Thymus (tissue), 11 donors: ENCODE measurements around the gene CCR8. TPM values are rescaled to one million over a fixed set of nuclear protein-coding genes. Genes with fewer than 3 reads are reported as not detected.
"Not testable (repeated sequence)": the region's sequence is repeated elsewhere in the genome, so short reads cannot be mapped to it uniquely, and the experiment has no call there.

Experiments
- DNase-seq, 9 donors: peaks; one replicate each; pipeline ENCODE4 v3.0.0-alpha.2; 2013; ENCODE audit warnings: low spot score in 9 of 9, low read depth in 6 of 9, missing footprints in 1 of 9
- H3K27ac ChIP-seq, 2 donors: one replicate each; pipeline ENCODE4 v1.5.1; 2013; ENCODE audit warnings: control low read depth in 1 of 2, low read depth in 1 of 2, low read length in 1 of 2, mild to moderate bottlenecking in 1 of 2, moderate library complexity in 1 of 2
- H3K27me3 ChIP-seq, 2 donors: one replicate each; pipeline ENCODE4 v1.5.1; 2013; ENCODE audit warnings: low read length in 1 of 2; ENCODE audit not compliant: control insufficient read depth in 2 of 2, insufficient read depth in 1 of 2
- H3K36me3 ChIP-seq, 2 donors: one replicate each; pipeline ENCODE4 v1.5.1; 2013; ENCODE audit warnings: low read length in 1 of 2, mild to moderate bottlenecking in 1 of 2, moderate library complexity in 1 of 2; ENCODE audit not compliant: control insufficient read depth in 2 of 2, insufficient read depth in 2 of 2
- H3K4me1 ChIP-seq, 2 donors: one replicate each; pipeline ENCODE4 v1.5.1; 2013; ENCODE audit warnings: low read length in 2 of 2; ENCODE audit not compliant: control insufficient read depth in 2 of 2, insufficient read depth in 2 of 2
- H3K4me3 ChIP-seq, 2 donors: one replicate each; pipeline ENCODE4 v1.5.1; 2013; ENCODE audit warnings: low read length in 2 of 2, control low read depth in 1 of 2, mild to moderate bottlenecking in 1 of 2
- H3K9me3 ChIP-seq, 2 donors: one replicate each; pipeline ENCODE4 v1.5.1; 2013; ENCODE audit warnings: low read length in 1 of 2, mild to moderate bottlenecking in 1 of 2; ENCODE audit not compliant: control insufficient read depth in 2 of 2, insufficient read depth in 1 of 2
- WGBS: extraction: QIAGEN DNeasy Blood & Tissue Kit; methylation state at CpG from one replicate; pipeline ENCODE4 v1.1.7; 2013; 5-methylcytosine and 5-hydroxymethylcytosine counted together
- polyA plus RNA-seq: library from polyadenylated mRNA; stranded (reverse); fragments of 200-250 nt; gene quantifications from one replicate; pipeline ENCODE4 v1.2.3, GENCODE V29; 2013
- total RNA-seq: library from RNA; stranded (reverse); fragments of 120-200 nt; gene quantifications from one replicate; pipeline ENCODE4 v1.2.4, GENCODE V29; 2013
- donor health status: healthy.

The CCR8 gene
- total and polyA plus RNA-seq, 2 donors = 1.8 to 2.1 TPM

DNA sequence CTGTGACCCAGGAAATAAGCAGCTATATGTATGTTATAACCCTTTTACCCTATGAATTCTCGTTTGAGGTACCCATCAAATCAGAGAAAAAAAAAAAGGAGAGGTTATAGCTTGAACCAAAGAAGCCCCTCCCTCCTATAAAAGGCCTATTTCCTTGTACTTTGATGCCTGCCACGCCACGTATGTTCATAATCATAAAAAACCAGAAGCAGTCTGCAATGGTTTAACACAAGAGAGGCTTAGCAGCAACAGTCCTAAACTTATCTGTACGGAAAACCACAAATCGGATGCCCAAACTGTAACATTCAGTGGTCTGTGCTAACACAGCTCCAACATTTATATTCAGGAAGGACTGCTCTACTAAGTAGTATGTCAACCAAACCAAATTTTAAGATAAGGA, 21.2 kb downstream of the CCR8 start:
- H3K27me3 ChIP-seq = no peaks in the 10 kb centered on the region
- peaks cover 26 to 72% of the 10 kb centered on the region in 2 donors for H3K4me1 ChIP-seq
- no peaks in the 10 kb centered on the region for H3K36me3 ChIP-seq
- DNase-seq = peak in 1 of 9 donors; percentile 67
- WGBS = 9% methylated on average over 5 of the region's 5 CpGs
- peak overlapping the region; percentile 8 to 81 for H3K27ac ChIP-seq
- H3K4me3 ChIP-seq = no peak overlapping the region
- H3K9me3 ChIP-seq = no peaks in the 10 kb centered on the region

DNA sequence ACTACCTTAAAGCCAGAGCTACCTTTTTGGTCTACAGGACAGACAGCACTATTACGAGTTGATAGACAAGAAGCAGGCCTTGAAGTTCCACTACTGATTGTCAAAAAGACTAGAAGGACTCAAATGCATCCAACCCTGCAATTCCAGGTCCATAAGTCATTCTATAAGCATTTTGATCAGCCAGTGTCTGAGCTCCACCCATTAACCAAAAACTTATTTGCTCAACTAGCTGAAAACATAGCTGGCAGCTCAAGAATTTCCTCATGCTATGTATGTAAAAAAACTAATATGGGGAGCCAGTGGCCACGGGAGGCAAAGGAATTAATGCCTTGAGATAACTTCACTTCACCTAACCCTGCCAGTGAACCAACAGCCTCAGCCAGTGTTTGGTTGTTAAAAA, 21.6 kb downstream of the CCR8 start:
- not testable (repeated sequence) for H3K27me3 ChIP-seq, H3K4me3 ChIP-seq, H3K9me3 ChIP-seq, H3K36me3 ChIP-seq, DNase-seq
- peak overlapping the region; percentile 42 to 81 for H3K27ac ChIP-seq
- H3K4me1 ChIP-seq = peaks cover 27 to 73% of the 10 kb centered on the region in 2 donors
- WGBS = 44% methylated on average over 2 of the region's 2 CpGs

DNA sequence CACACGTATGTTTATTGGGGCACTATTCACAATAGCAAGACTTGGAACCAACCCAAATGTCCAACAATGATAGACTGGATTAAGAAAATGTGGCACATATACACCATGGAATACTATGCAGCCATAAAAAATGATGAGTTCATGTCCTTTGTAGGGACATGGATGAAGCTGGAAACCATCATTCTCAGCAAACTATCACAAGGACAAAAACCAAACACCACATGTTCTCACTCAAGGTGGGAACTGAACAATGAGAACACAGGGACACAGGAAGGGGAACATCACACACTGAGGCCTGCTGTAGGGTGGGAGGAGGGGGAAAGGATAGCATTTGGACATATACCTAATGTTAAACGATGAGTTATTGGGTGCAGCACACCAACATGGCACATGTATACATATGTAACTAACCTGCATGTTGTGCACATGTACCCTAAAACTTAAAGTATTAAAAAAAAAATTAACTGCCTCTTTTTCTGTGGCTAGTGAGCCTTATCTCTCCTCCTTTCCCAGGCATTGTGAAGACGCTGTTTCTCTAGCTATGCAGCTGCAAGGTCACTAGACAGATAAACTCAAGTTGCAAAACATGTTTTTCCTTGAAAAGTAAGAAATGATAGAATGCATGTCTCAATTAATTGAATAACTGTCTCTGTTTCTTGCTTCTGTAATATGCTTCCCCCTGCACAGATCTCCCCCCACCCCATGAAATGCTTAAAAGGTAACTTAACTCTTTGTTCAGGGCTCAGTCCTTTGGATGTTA, 23.8 kb downstream of the CCR8 start:
- WGBS = 52% methylated on average over 3 of the region's 3 CpGs
- Histone ChIP-seq H3K4me1 (peaks cover 26 to 62% of the 10 kb centered on the region in 2 donors), H3K27ac (peak overlapping the region in 1 of 2 donors; percentile 21)
- not testable (repeated sequence) for DNase-seq, H3K4me3 ChIP-seq, H3K27me3 ChIP-seq, H3K9me3 ChIP-seq, H3K36me3 ChIP-seq

DNA sequence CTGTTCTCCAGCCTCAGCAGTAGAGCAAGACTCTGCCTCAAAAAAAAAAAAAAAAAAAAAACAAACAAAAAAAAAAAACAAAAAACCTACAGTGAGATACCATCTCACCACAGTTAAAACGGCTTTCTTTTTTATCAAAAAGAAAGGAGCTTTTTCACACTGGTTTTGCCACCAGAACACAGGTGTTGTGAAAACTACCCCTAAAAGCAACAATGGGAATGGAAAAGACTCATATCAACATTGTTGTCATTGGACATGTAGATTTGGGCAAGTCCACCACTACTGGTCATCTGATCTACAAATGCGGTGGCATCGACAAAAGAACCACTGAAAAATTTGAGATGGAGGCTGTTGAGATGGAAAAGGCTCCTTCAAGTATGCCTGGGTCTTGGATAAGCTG, 28.8 kb downstream of the CCR8 start:
- peak in 7 of 9 donors; percentile 36 to 85 (median 50) for DNase-seq
- H3K9me3 ChIP-seq = no peaks in the 10 kb centered on the region
- H3K36me3 ChIP-seq = no peaks in the 10 kb centered on the region
- no peaks in the 10 kb centered on the region for H3K27me3 ChIP-seq
- WGBS = 42% methylated on average over 3 of the region's 3 CpGs
- H3K4me1 ChIP-seq = peaks cover 31 to 58% of the 10 kb centered on the region in 2 donors
- H3K4me3 ChIP-seq = no peak overlapping the region
- H3K27ac ChIP-seq = peak overlapping the region; percentile 44 to 85

DNA sequence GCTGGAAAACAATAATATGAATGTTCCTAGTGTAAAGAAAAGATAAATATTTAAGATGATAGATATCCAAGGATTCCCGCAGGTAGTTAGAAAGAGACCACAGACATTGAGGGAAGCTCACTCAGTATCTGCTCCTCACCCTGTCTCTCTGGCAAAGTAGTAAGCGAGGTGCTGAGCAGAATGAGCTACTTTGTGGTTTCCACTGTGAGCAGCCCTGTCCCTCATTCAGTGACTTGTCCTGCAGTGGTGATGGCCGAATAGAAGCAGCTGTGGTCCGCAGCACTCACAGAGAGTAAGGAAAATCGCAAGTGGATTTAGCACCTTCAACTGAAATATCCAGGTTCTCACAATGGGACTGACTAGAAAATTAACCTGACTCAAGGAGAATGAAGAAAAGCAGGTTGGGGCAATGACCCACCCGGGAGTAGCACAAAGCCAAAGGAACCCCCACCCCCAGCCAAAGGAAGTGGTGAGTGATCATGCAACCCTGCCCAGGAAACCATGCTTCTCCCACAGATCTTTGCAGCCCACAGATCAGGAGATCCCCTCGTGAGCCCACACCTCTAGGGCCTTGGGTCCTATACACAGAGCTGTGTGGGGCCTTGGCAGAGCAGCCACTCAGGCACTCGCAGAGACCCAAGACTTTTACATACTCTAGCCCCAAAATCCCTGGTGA, 31.9 kb downstream of the CCR8 start:
- H3K4me1 ChIP-seq = peaks cover 28 to 39% of the 10 kb centered on the region in 2 donors
- no peaks in the 10 kb centered on the region for H3K36me3 ChIP-seq
- DNase-seq = peak in 1 of 9 donors; percentile 68
- 28% methylated on average over 8 of the region's 8 CpGs for WGBS
- no peaks in the 10 kb centered on the region for H3K9me3 ChIP-seq
- peak overlapping the region in 1 of 2 donors; percentile 34 for H3K27ac ChIP-seq
- H3K27me3 ChIP-seq = no peaks in the 10 kb centered on the region
- no peak overlapping the region for H3K4me3 ChIP-seq

DNA sequence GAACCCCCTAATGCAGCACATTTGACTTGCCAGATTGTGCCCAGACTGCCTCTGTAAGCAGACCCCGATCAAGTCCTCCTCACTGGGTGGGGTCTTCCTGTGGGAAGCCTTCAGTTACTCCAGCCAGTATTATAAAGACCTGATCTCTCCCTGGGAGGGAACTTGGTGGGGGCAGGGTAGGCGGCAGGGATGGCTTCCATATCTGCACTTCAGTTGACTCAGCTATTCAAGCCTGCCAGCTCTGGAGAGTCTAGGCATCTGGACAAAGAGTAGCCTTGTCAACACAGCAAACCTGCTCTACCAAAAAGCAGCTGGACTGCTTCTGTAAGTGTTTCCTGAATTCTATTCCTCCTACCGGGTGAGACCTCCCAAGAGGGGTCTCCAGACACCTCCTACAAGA, 32.7 kb downstream of the CCR8 start:
- WGBS = 84% methylated on average over 3 of the region's 3 CpGs
- H3K4me3 ChIP-seq = no peak overlapping the region
- H3K4me1 ChIP-seq = peaks cover 28 to 39% of the 10 kb centered on the region in 2 donors
- no peaks in the 10 kb centered on the region for H3K9me3 ChIP-seq
- no peaks in the 10 kb centered on the region for H3K27me3 ChIP-seq
- DNase-seq = no peak
- no peak overlapping the region for H3K27ac ChIP-seq
- H3K36me3 ChIP-seq = no peaks in the 10 kb centered on the region

DNA sequence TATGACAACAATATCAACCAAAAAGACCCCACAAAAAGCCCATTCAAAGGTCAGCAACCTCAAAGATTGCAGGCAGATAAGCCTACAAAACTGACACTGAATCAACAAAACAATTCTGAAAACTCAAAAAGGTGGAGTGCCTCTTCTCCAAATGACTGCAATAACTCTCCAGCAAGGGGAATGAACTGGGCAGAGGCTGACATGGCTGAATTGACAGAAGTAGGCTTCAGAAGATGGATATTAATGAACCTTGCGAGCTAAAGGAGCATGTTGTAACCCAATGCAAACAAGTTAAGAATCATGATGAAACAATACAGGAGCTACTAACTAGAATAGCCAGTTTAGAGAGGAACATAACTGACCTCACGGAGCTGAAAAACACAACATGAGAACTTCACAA, 33.3 kb downstream of the CCR8 start:
- 95% methylated on average over 2 of the region's 2 CpGs for WGBS
- Histone ChIP-seq H3K36me3 (no peaks in the 10 kb centered on the region), H3K27ac (no peak overlapping the region), H3K4me1 (peaks cover 27 to 37% of the 10 kb centered on the region in 2 donors), H3K27me3 (no peaks in the 10 kb centered on the region), H3K9me3 (no peaks in the 10 kb centered on the region), H3K4me3 (no peak overlapping the region)
- no peak for DNase-seq

DNA sequence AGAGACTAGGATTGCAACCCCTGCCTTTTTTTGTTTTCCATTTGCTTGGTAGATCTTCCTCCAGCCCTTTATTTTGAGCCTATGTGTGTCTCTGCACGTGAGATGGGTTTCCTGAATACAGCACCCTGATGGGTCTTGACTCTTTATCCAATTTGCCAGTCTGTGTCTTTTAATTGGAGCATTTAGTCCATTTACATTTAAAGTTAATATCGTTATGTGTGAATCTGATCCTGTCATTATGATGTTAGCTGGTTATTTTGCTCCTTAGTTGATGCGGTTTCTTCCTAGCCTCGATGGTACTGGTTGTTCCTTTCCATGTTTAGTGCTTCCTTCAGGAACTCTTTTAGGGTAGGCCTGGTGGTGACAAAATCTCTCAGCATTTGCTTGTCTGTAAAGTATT, 40.9 kb downstream of the CCR8 start:
- WGBS = 94% methylated on average over 4 of the region's 4 CpGs
- not testable (repeated sequence) for H3K27me3 ChIP-seq, DNase-seq, H3K9me3 ChIP-seq, H3K4me3 ChIP-seq, H3K36me3 ChIP-seq, H3K27ac ChIP-seq
- H3K4me1 ChIP-seq = peaks cover 7 to 11% of the 10 kb centered on the region in 2 donors

DNA sequence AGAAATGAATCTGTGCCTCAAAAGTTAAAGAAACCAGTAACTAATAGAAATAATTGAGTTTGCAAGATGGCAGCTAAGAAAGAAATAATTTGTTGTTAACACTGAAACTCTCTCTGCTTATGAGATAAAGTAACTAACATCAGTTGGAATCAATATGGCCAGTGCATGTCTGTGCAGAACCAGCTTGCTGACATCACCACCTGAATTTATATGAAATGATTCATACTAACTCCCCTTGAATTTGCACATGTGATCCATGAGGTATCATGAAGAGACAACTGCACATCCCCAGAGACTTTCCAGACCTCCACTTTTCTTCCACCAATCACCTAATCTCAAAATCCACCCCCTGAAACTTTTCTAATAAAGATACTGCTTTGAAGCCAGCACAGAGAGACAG, 43.3 kb downstream of the CCR8 start:
- Histone ChIP-seq H3K4me3 (no peak overlapping the region), H3K9me3 (peaks cover 0 to 9% of the 10 kb centered on the region in 2 donors)
- no peak for DNase-seq

More for the DNA sequence above, 43.3 kb downstream of the CCR8 start:
- H3K4me1 ChIP-seq = peaks cover 13 to 26% of the 10 kb centered on the region in 2 donors
- H3K27me3 ChIP-seq = no peaks in the 10 kb centered on the region
- no peak overlapping the region for H3K27ac ChIP-seq
- H3K36me3 ChIP-seq = no peaks in the 10 kb centered on the region
